ENCODE results near the gene GABRG3.
A peak's percentile ranks its signal among the peaks of the same experiment; 100 is the strongest.
"Not testable (repeated sequence)": the region's sequence is repeated elsewhere in the genome, so short reads cannot be mapped to it uniquely, and the experiment has no call there.

Gene GABRG3

DNA sequence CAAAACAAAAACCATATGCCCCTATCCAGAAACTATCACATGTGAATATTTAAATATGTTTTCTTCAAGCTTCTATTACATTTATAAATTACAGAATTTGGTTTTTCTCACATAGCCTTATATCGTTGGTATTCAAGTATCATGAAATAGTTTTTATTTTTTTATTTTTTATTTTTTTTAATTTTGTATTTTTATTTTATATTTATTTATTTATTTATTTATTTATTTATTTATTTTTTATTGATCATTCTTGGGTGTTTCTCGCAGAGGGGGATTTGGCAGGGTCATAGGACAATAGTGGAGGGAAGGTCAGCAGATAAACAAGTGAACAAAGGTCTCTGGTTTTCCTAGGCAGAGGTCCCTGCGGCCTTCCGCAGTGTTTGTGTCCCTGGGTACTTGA lies 32.0 kb downstream of the GABRG3 start:
- DNase-seq: not testable (repeated sequence)

DNA sequence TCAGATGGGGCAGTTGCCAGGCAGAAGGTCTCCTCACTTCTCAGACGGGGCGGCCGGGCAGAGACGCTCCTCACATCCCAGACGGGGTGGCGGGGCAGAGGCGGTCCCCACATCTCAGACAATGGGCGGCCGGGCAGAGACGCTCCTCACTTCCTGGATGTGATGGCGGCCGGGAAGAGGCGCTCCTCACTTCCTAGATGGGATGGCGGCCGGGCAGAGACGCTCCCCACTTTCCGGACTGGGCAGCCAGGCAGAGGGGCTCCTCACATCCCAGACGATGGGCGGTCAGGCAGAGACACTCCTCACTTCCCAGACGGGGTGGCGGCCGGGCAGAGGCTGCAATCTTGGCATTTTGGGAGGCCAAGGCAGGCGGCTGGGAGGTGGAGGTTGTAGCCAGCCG lies 33.2 kb downstream of the GABRG3 start:
- not testable (repeated sequence) for DNase-seq

DNA sequence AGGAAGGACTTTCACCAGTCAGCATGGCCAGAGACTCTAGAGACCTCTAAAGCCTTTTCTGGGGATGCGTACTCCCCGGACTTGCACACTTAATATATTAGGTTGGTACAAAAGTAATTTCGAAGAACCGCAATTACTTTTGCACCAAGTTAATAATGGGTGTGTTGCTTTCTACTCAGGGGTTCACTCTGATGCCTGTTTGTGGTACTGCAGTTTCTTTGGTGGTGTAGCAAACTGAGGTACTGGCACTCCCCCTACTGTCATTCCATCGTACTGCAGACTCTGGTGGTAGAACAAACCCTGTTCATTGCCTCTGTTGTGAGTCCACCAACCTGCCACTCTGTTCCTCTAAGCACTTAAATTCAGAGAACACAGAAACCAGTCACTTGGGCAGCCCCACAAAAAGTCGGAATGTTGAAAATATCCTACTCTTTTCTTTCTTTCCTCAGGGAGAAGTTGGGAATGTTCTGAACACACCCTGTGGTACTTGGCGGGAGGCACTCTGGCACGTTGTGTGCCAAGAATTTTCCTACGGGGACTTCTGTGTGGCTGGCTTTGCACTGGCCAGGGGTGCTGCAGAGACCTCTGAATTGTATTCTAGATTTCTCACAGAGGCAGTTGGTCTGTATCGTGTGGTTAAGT lies 46.3 kb downstream of the GABRG3 start:
- peak; percentile 57 for DNase-seq

DNA sequence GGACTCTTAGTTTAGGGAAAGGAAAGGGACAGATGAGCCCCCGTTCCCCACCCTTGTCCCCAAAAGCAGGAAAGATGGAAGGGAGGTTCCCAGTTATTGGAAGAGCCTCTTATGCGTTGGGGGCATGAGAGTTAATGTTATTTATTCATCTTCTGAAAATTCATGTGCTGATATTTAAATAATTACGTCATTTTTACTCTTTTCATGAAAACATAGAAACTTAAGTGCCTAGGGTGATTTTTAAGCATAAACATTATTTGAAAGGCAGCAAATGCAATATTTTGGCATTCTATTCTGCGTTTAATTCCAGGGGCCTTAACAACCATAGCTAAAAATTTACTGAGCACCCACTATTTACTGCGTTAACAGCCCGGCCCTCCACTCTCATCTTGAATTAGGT lies 48.7 kb downstream of the GABRG3 start:
- DNase-seq: no peak

DNA sequence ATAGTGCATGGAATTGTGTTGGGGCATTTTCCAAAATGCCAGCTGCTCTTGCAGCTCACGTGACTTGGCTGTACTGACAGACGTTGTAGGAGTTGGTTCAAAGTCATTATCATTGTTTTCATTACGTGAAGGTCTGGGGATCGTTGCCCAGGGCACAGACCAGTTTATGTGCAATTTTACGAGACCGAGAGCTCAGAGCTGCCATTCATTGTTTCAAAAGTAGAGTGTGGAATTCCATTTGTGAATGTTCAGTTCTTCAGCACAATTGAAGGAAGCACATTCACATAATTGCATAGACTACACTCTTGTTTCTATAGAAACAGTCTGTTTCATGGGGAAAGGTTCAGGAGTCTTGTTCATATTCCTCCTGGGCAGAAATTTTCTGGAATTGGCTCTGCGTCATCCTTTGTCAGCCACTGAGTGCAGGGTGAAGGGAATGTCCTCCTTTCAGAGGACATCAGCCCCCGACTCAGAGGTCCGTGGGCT lies 54.5 kb downstream of the GABRG3 start:
- DNase-seq: no peak

DNA sequence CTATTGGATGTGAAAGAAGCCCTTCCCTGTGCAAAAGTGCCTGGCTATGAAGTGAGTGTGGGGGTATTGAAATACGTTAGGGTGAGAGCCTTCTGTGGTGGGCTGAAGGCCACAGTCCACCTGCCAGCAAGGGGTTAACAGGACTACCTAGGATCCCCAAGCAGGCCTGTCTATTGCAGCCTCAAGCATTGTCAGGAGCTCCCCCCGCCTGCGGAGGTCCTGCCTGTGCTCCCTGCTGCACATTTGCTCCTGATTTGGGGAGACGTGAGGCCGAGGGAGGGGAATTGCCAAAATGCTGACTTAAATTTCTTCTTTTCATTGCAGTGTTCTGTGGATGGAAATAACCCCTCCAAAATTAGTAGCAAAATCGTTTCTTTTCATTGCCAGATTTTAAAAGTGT lies 56.2 kb downstream of the GABRG3 start:
- DNase-seq: no peak

DNA sequence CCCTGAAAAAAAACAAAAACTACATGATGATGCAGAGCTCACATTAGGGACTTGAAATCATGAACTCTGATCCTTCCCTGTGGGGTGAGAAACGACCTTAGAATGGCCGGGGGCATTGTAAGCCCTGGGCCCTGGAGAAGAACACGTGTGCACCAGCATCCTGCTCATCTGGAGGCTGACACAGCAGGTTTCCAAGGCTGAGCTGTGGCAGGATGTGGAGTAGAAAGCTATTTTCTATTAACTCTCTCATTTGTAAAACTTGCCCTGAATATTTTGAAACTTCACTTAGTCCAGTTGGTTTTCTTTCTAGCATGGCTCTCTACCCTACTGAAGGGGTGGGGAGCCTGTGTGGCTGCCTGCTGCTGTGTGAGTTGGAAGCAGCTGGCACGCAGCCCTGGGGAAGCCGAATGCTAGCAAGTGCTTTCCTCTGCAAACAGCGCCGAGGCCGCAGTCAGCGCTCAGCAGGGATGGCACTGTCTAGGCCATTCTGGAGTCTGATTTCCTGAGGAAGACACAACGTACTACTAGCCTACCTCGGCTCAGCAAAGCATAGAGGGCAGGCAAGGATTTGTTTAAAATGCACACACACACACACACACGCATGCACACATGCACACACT lies 58.0 kb downstream of the GABRG3 start:
- DNase-seq: no peak

DNA sequence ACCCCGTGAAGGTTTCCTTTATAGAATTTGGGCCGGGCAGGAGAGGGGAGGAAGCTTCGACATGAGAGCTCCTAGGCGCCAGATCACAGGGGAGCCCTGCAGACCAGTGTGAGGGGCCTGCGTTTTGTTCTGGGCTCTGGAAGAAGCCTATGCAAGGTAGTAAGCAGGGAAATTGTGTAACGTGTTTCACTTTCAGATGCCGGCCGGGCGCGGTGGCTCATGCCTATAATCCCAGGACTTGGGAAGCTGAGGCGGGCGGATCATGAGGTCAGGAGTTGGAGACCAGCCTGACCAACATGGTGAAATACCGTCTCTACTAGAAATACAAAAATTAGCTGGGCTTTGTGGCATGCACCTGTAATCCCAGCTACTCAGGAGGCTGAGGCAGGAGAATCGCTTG lies 65.2 kb downstream of the GABRG3 start:
- DNase-seq: no peak

DNA sequence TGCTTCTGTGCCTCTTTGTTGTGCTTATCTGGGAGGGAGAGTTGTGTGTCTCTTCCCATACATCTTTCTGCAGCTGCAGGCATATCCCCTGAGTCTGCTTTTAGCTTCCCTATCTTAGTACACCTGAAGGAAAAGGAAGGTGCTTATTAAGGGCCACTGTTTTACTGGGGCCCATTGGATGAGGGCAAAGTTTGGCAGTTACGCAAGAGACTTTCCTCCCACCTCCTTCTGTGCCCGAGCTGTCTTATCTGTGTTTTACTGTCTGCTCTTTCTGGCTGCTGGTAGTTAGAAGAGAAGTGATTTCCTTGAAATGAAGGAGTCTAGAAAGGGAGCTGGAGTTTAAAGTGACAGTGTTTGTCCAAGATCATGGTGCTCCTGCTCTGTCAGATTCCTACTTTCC lies 66.5 kb downstream of the GABRG3 start:
- DNase-seq: no peak

DNA sequence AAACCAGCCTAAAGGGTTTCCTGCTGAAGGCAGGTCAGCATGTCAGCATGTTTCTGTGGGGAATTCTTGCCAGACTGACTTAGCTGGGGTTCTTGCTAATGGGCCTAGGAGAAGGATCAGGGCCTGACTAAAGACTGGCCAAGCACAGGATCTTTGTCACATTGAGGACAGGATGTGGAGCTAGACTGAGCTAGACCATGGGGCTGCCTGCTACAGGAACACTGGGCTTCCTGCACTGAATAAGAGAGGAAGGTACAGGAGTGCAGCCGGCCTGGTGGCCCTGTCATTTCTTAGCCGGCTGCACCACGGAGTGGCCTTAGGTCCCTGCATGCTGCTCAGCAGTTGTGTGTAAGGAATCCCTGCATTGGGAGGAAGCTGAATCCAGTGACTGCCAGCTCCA lies 68.2 kb downstream of the GABRG3 start:
- no peak for DNase-seq

DNA sequence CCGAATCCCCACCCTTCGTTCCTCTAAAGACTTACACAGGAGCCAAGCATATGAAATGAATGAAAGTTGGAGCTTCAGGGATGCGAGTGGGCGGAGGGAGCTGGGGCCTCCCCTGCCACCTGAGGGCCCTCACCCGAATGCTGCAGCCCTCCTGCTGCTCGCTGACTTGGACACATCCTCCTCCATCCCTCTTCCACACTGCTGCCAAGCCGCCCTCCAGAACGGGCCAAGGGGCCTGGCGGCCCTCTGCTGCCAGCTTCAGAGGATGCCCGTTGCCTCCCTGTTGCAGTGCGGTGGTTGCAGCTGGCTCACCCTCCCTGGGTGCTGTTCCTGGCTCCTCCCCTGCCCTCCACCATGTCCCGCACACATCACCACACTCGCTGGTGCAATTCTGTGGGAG lies 71.2 kb downstream of the GABRG3 start:
- no peak for DNase-seq

DNA sequence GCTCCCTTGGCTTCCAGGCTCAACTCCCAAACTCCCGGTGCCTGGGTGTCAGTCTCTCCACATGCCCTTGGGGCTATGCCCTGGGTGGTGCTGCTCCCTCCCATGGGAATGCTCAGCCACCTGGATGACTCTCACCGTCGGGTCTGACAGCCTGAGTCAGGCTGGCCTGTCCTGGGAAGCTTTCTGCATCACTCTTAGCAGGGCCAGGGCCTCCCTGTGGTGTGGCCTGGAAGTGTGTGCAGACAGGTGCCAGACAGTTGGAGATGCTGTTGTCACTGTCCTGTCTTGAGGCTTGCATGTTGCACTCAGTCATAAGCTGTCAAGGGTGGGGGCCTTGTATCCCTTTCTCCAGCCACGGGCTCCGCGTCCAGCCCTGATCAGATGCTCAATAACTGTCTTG lies 71.7 kb downstream of the GABRG3 start:
- no peak for DNase-seq

DNA sequence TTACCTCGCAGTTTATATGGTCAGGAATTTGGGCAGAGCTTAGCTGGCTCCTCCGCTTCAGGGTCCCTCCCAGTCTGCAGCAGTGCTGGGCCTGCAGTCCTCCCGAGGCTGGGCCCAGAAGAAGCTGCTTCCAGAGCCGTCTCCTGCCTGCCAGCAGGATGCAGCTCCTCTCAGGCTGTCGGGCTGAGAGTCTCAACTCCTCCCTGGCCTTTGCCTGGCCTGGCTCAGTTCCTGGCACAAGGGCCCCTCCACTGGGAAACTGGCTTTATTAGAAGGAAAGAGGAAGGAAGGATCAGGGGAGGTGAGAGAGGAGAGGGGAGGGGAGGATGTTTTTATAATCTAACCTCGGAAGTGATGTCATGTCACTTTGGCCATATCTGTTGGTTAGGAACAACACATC lies 72.8 kb downstream of the GABRG3 start:
- DNase-seq: no peak

DNA sequence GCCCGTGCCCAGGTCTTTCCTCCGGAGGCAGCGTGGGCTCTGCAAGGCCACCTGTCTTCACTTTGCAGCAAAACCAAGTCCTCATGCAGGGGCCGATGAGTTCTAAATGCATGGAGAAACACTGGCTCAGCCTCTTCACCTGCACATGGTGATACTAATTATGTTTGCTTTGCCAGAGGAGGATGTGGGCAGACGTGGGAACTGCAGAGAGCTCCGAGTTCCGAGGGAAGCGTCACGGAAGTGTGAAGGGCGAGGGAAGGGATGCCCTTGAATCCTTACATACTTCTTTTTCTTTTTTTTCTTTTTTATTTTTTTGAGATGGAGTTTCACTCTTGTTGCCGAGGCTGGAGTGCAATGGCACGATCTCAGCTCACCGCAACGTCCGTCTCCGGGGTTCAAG lies 74.8 kb downstream of the GABRG3 start:
- no peak for DNase-seq

DNA sequence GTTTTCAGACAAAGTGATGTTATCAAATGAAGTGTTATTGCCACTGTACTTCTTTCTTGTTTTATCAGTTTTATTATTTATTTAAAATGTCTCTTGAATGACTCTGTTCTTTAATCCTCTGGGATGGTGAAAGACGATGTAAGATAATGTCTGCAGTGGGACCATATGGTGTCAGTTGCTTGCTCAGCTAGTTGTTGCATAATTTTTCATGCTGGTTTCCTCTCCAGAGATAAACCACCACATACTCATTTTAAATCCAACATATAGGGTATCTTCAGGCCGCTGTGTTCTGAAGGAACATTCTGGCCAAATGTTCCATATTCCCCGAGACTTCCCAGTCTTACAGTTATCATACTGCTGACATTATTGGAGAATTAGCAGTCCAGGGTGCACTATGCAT lies 75.9 kb downstream of the GABRG3 start:
- DNase-seq: no peak

DNA sequence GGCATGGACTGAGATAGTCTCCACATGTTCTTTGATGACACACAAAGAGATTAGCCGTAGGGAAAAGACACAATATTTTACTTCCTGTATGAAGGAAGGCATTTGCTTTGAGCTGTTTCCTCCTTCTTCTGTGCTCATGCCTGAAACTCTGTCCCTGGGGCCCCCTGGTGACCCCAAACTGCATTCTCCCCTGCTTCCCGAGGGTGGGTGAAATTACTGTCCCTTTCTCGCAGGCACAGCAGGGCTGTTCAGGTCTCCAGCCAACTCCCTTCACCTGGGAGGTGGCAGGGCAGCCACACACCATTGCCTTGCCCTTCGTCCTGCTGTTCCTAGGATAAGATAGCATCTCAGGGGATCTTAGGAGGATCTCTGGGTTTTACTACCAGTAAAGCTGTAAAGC lies 79.2 kb downstream of the GABRG3 start:
- no peak for DNase-seq

DNA sequence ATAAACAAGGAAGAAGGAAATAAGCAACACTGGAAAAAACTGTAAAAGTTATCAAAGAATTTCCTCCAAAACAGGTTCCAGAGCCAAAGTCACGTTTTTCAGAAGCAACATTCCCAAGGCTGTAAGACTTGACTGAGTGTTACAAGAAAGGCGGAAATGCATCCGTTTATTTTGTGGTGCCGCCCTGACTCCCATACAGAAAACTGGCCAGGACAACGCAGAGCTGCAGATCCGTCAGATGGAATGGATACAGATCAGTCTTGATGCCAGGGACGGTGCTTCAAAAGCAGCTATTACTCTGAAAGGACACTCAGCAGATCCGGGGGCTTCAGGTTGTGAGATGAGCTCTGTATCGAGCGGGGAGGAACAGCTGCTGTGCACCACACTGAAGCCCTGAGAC lies 83.4 kb downstream of the GABRG3 start:
- DNase-seq: no peak

DNA sequence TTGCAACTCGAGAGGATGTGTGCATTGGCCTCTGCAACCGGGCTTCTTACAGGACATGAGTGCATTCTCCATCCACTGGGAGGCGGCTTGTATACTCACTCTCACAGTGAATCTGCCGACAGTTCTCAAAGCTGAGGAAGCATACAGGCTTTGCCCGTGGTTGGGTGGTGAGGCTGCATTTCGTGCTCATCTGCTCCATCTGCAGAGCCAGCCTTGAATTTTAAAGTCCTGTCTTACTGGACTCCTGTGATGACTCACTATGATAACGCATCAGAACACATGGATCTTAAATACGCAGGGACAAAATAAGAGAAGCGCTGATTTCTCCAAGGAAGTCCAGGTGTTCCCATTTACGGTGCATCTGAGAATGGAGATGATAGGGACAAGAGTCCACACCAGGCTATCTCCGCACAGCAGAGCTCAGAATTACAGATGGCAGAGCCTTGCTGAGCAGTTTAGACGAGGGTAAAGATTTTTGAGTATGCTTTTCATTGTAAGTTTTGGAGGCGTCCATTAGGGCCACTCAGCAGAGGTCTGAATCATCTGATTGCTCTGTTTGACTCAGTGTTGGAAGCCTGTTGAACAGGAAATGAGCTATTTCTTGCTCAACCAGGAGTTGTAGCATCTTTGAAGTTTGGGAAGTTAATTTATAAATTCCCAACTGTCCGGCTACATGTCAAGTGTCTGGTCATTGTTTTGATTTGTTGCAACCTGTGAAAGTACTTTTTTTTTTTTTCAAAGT lies 87.1 kb downstream of the GABRG3 start:
- DNase-seq: no peak

DNA sequence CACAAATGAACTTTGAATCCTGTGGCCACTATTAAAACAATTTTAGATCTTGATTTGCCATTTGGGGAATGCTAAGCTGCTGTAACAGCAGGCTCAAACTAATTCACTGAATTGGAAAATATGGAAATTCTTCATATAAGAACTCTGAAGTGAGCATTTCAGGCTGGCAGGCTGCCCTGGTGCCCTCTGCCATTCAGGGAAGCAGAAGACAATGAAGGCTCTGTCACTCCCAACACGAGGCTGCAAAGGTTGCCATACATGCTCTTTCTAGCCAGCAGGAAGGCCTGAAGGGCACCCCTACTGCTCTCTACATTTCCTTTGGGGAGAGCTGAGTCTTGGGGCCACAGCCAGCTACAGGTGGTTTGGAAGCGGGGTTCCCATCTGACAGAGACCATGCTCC lies 88.0 kb downstream of the GABRG3 start:
- DNase-seq: no peak

DNA sequence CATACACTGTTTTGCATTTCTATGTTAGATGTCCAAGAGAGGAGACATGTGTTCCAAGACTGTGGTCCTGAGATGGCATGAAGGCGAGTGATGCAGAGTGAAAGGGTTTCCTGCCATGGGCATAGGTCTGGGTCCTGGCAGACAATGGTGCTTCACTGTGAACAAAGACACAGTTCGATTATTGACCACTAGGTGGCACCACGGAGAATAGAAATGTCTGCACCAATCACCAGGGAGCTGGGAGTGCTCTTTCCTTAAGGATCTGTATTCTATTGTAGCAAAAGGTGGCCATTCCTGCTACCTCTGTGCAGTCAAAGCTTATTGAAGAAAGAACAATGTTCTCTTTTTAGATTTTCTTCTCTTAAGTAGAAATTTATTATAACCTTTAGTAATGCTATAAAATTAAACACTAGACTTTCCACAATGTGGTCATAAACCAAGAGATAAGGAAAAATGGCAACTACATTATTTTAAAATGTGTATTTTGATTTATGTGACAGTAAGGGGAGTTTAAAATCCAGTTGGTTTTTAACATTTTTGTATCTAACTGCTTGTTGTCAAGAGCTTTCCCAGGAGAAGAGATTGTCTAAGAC lies 88.7 kb downstream of the GABRG3 start:
- peak; percentile 32 for DNase-seq

DNA sequence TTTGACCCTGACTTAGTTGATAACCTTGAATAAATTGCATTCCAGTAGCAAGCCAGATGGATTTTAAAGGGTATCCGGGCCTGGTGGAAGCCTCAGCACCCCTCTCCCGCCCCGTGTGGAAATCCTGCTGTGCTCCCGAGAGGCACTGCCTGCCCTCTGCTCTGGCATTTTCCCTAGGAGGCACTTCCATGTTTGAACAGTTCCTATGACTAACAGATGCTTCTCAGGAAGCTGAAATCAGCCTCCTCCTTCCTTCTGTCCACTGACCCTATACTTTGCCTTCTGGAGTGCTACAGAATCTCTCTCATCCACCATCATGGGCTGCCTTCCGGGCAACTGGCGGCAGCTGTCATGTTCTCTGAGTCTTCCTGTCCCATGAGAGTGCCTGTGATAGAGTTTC lies 90.8 kb downstream of the GABRG3 start:
- DNase-seq: no peak

DNA sequence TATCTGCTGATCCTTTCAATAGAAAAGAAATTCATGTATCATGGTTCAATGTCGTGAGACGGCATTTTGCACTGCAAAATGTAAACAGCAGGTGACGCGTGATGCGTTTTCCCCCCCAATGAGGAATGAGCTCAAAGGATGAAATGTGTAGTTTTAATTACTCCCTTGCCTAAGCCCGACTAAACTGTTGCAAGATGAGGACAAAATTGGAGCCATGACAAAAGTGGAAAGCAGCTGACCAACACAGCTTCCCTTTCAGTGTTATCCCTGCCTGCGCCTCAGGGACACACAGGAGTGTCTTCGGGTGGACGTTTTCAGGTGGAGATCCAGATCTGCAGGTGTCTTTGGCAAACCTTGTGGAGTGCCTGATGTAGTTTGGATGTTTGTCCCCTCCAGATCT lies 92.0 kb downstream of the GABRG3 start:
- no peak for DNase-seq

DNA sequence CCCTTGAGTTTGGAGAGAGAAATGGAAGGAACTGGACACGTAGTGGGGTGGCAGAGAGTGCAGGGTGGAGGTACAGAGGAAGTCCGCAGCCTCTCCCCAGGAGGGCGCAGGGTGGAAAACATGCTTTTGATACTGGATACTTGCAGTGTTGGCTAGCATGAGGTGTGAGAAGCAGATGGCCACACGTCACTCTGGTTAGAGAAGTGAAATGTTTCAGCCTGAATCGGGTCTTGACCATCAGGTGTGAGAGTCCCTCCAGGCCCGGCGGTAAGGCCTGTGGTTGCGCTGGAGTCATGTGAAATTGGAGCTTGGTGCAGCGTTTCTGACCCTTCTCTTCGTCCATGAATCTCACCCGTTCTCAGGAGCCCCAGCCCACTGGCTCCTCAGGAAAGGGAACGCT lies 93.1 kb downstream of the GABRG3 start:
- DNase-seq: no peak

DNA sequence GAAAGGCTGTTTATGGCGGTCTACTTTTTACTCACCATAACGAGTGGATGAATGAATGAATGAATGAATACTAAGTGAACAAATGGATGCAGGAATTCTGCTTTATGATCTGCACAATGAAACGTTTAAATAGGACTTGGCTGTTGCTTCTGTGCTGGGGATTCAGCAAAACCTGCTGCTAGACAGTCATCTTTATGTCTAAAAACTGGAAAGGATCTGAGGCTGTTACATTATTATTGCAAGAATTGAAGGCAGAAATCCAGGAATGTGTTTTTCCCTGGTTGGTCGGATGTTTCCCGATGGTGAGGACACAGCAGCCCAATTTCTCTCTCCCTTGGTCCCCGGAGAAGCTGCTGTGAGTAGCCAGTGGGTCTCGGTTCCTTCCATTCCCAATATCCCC lies 94.2 kb downstream of the GABRG3 start:
- DNase-seq: no peak
